ENCODE measurements around the gene PPM1N.

Gene PPM1N

DNA sequence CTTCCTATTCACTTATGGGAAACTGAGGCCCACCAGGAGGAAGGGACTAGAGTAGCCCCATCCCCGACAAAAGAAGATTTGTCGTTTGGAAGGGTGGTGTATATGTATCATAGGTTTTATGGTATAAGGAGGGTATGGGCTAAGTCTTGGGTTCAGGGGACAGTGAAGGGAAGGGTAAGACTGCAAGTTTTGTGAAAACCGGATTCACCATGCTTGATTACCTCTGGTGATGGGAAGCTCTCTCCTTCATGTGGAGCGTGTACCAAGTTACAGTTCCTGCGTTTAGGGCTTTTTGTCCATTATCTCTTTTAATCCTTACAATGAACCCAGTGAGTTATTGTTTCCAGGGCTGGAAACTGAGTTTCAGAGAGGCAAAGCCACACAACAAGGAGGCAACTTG is 12.8 kb downstream of the PPM1N start:
- no peak for DNase-seq

GRCh38 chr19:45512881-45513483 is 14.7 kb downstream of the PPM1N start:
- DNase-seq = no peak

DNA sequence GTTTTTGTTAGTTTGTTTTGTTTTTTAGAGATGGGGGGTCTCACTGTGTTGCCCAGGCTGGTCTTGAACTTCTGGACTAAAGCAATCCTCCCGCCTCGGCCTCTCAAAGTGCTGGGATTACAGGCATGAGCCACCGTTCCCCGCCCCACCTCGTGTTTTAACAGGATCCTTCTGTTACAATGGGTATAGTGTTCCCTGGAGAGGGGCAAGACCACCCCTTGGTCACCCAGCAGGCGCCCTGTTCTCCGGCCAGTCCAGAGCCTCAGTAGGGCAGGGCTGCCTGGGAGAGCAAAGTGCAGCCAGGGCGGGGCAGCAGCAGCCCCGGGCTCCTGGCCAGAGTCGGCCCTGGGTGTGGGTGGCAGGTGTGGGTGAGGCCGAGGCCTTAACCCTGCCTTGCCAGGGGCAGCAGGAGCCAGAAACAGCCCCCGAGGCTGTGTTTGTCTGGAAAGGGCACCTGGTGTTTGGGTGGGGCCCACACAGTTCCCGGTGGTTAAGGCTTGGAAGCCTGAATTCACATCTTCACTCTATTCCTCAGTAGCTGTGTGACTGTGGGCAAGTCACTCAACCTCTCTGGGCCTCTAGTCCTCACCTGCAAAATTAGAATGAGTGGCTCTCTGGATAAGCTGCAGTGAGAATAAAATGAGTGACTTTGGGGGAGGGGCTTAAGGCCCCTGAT is 16.3 kb downstream of the PPM1N start:
- no peak for DNase-seq

DNA sequence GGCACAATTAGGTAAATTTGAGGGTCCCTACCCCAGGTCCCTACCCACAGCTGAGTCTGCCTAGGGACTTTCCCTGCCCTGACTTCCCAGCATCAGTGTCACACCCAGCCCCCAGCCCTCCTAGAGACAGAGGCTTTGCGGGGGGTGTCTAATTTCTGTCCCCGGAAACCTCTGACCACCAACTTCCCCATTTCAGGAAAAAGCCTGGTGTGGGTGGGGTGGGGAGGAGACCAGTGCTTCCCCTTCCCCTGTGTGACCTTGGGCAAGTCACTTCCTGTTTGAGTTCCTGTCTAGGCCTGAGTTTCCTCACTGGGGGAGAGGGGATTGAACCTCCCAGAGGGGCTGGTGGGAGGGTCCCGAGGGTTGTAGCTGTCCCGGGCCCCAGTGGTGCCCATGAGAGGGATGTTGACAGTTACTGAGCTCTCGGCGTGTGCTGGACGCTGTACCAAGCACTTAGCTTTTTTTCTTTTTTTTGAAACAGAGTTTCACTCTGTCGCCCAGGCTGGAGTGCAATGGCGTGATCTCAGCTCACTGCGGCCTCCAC is 16.9 kb downstream of the PPM1N start:
- no peak for DNase-seq

DNA sequence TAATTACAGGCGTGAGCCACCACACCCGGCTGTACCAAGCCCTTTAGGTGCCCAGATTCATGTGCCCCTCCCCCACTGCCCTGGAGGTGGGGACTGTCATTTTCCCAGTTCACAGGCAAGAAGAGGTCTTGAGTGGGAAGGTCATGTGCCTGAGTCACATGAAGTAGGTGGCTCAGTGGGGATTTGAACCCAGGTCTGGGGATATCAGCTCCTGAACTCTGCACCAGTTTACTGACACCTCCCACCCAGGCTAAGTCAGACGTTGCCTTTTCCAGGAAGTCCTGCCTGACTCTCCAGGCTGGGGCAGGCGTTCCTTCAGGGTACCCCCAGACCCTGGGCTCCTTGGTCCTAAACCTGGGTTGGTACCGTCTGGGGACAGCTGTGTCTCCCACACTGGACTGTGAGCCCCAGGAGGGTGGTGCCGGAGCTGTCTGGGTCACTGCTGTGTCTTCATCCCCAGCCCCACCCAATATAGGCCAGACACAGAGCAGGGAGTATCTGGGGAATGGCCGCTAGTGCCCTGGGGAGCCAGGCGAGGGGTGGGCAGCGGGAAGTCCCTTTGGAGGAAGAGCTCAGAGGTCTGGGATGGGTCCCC is 17.7 kb downstream of the PPM1N start:
- no peak for DNase-seq

DNA sequence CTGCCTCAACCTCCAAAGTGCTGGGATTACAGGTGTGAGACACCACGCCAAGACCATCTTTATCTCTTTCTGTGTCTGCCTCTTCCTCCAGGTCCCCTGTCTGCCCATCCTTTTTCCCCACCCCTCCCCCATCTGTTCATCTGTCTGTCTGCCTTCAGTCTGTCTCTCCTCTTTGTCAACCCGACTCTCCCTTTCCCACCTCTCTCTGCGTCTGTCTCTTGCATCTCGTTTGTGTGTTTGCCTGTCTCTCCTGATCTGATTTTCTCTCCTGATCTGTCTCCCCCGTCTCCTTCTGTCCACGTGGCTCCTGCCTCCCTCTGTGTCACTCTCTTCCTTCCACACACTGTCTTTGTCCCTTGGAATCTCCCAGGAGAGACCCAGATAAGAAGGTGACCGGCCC is 19.0 kb downstream of the PPM1N start:
- DNase-seq = no peak

- DNase-seq = no peak
These were observed 19.6 kb downstream of the PPM1N start for GRCh38 chr19:45517641-45518468.

- no peak for DNase-seq
These were observed 20.2 kb downstream of the PPM1N start for GRCh38 chr19:45518469-45518826.

DNA sequence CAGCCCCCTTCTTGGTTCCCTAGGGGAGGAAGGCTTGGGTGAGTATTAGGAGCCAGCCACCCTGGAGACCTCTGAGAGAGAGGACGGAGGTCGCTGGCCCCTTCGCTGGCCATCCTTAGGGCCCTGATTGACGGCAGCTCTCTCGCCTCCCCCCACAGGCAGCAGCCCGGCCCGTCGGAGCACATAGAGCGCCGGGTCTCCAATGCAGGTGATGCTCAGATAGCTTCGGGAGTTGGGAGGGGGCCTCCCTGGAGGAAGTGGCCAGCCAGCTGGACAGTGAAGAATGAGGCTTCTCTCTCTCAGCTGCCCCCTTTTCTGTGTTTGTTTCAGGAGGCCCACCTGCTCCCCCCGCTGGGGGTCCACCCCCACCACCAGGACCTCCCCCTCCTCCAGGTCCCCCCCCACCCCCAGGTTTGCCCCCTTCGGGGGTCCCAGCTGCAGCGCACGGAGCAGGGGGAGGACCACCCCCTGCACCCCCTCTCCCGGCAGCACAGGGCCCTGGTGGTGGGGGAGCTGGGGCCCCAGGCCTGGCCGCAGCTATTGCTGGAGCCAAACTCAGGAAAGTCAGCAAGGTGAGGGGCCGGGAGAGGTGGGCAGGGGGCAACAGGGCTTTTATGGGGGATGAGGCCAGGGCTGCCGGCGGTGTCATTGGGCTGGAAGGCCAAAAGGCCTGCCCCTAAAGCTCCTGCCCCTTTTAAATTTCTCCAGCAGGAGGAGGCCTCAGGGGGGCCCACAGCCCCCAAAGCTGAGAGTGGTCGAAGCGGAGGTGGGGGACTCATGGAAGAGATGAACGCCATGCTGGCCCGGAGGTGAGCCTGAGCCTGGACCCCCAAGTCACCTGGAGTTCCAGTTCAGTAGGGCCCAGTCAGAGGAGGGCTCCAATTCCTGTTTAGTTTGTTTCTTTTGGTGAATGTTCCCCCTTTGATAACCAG is 24.0 kb downstream of the PPM1N start:
- no peak for DNase-seq

GRCh38 chr19:45523642-45524256 is 25.5 kb downstream of the PPM1N start:
- DNase-seq = peak; percentile 84

DNA sequence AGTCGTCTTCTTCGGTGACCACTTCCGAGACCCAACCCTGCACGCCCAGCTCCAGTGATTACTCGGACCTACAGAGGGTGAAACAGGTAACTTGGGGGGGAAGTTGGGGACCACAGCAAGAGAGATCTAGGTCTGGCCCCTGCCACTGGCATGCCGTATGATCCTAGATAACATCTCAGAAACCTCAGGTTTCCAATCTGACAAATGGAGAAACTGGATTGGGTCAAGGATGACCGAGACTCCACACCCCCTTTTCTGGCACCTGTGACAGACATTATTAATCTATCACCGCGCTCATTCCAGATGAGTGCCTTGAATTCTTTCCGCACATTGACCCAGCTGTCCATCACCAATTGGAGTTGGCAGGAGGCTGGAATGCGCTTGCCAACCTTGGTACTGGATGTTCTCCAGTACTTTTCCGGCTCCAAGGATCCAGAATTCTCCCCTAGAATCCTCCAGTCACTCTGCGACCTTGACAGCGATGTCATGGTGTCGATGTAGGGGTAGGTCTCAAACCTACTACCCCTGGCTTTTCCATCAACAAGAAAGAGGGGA is 26.4 kb downstream of the PPM1N start:
- no peak for DNase-seq

GRCh38 chr19:45526143-45526542 is 27.9 kb downstream of the PPM1N start:
- peak; percentile 28 for DNase-seq

- no peak for DNase-seq
These were observed 28.7 kb downstream of the PPM1N start for GRCh38 chr19:45526971-45527370.

- DNase-seq = no peak
These were observed 29.5 kb downstream of the PPM1N start for GRCh38 chr19:45527731-45528130.

GRCh38 chr19:45528149-45528743 is 30.0 kb downstream of the PPM1N start:
- DNase-seq = no peak

GRCh38 chr19:45528744-45529419 is 30.6 kb downstream of the PPM1N start:
- no peak for DNase-seq

DNA sequence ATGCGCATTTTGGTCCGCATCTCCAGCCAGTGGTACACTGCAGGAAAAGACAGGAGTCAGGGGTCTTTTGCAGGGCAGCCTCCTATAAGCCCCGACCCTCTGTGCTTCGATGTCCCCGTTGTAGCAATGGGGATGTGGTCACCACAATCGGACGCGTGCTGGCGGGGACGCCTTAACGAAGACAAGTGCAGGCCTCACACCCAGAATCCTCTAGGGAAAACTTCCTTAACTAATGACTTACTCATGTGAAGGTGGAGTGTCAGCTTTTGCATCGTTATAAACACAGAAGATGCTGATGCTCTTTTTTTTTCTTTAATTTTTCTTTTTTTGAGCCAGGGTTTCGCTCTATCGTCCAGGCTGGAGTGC is 31.2 kb downstream of the PPM1N start:
- no peak for DNase-seq

- DNase-seq = no peak
These were observed 33.1 kb downstream of the PPM1N start for GRCh38 chr19:45531349-45531748.

GRCh38 chr19:45539459-45539858 is 41.2 kb downstream of the PPM1N start:
- no peak for DNase-seq

DNA sequence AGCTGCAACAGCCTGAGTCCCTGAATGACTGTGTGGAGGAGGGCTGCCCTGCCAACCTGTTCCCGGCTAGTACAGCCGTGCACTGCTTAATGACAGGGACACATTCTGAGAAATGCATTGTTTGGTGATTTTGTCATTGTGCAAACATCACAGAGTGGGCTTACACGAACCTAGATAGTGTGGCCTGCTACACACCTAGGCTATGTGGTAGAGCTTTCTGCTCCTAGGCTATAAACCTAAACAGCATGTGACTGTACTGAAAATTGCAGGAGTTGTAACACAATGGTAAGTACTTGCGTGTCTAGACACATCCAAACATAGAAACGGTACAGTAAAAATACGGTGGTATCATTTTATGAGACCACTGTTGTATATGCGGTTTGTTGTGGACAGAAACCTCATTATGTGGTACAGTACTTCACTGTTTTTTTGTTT is 44.0 kb downstream of the PPM1N start:
- no peak for DNase-seq

Measured in DMS 273 treated with DMSO at 0.1 percent for 48 hours (cell line).